AG09309 (cell line): ENCODE results near the gene ST3GAL3.
A peak's percentile ranks its signal among the peaks of the same experiment; 100 is the strongest.

Experiments
- DNase-seq: peaks from one replicate; pipeline ENCODE4 v3.0.0-alpha.2; 2010; ENCODE audit warnings: low read depth
- H3K4me3 ChIP-seq: 2 replicates; pipeline ENCODE4 v1.5.1; 2011; ENCODE audit warnings: mild to moderate bottlenecking, low read depth, low read length, moderate library complexity; ENCODE audit not compliant: control insufficient read depth
- TF ChIP-seq, protein P1 (sequence below): IDR thresholded peaks from 2 replicates; pipeline ENCODE4 v1.5.1; 2011; ENCODE audit warnings: mild to moderate bottlenecking, low read depth, low read length, inconsistent platforms; ENCODE audit not compliant: insufficient read depth, control insufficient read depth; ENCODE audit errors: missing control alignments

Gene ST3GAL3

GRCh38 chr1:43971336-43971980, 264.1 kb downstream of the ST3GAL3 start:
- no peak for DNase-seq
- no peak overlapping the region for H3K4me3 ChIP-seq
- TF ChIP-seq, protein P1, sequence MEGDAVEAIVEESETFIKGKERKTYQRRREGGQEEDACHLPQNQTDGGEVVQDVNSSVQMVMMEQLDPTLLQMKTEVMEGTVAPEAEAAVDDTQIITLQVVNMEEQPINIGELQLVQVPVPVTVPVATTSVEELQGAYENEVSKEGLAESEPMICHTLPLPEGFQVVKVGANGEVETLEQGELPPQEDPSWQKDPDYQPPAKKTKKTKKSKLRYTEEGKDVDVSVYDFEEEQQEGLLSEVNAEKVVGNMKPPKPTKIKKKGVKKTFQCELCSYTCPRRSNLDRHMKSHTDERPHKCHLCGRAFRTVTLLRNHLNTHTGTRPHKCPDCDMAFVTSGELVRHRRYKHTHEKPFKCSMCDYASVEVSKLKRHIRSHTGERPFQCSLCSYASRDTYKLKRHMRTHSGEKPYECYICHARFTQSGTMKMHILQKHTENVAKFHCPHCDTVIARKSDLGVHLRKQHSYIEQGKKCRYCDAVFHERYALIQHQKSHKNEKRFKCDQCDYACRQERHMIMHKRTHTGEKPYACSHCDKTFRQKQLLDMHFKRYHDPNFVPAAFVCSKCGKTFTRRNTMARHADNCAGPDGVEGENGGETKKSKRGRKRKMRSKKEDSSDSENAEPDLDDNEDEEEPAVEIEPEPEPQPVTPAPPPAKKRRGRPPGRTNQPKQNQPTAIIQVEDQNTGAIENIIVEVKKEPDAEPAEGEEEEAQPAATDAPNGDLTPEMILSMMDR: no peak

GRCh38 chr1:43973981-43974442, 266.7 kb downstream of the ST3GAL3 start:
- DNase-seq: no peak
- TF ChIP-seq, protein P1: no peak
- peak overlapping the region; percentile 93 for H3K4me3 ChIP-seq

DNA sequence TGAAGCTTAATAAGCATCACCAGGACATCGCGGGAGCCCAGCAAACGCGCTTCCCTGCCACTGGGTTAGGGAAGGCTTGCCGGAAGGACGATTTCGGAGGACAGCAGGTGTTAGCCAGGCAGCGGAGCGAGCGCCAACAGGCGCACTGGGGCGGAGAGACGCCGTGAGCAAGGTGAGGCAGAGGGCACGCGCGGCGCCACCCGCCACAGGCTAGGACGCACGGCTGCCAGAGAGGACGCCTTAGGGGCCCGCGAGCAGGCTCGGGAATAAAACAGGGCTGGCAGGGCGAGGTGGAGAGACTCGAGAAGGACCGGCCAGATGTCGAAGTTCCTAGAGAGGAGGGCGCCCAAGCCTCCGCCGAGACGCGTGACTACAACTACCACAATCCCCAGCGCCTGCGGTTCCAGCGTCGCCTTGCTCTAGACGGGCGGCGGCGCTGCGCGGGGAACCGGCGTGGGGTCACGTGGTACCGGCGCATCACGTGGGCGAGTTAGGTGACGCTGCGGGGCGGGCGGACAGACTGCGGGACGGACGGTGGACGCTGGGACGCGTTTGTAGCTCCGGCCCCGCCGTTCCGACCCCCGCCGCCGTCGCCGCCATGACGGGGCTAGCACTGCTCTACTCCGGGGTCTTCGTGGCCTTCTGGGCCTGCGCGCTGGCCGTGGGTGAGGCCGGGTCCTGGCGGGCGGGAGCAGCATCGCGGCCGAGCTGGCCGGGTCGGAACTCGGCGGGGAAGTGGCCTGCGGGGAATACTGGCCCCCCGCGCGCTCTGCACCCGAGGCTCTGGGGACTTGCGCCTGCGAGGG, 267.3 kb downstream of the ST3GAL3 start, which contains the start of gene ATP6V0B:
Gene ATP6V0B (plus strand): TSS at position 518 of the 806 bp plus-strand sequence. CDS start 81 bp downstream, at position 599.
- peak; percentile 54 for DNase-seq
- TF ChIP-seq, protein P1: peak; percentile 22
- H3K4me3 ChIP-seq: peak within 1 kb of the TSS; percentile 93

DNA sequence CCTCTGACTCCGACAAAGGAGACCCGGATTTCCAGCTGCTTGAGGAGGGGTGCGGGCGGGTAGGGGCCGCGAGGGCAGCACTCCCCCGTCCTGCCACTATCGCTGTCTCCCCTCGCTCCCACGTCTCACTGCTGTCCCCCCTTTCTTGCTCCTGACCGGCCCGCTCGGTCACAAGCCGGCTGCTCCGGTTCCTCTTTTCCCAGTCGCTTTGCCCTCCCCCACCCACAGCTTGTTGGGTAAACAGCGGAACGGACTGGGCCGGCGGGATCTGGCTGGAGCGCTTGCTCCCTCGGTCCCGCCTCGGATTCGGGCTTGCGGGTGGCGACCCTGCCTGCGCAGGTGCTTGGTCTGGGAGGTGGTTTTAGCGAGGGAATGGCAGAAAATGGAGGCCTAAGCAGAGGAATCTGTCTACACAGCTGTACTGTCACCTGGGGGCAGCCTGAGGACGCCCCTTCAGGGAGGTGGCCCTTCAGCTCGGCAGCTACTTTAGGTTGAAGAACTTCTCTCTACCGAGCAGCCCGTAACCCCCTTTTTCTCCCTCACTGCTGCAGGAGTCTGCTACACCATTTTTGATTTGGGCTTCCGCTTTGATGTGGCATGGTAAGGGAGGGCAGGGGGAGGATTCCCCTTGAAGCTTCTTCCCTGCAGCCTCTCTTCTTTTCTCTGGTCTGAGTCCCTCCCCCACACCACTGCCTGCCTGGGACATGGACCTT, 268.1 kb downstream of the ST3GAL3 start:
- DNase-seq: no peak
- TF ChIP-seq, protein P1: no peak
- peak overlapping the region; percentile 93 for H3K4me3 ChIP-seq

GRCh38 chr1:43976045-43976444, 268.7 kb downstream of the ST3GAL3 start:
- peak overlapping the region; percentile 93 for H3K4me3 ChIP-seq
- no peak for DNase-seq
- TF ChIP-seq, protein P1: no peak

DNA sequence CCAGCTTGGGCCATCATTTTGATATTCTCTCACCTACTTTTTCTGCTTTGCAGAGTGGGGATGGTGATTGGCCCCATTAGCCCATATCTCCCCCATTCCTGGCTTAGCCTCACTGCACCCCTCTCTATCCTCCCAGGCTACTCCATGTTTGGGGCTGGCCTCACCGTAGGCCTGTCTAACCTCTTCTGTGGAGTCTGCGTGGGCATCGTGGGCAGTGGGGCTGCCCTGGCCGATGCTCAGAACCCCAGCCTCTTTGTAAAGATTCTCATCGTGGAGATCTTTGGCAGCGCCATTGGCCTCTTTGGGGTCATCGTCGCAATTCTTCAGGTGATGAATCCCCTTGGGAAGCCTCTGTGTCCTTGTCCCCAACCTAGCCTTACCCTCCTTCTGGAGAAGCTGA, 269.6 kb downstream of the ST3GAL3 start:
- H3K4me3 ChIP-seq: no peak overlapping the region

More for the DNA sequence above, 269.6 kb downstream of the ST3GAL3 start:
- DNase-seq: no peak
- TF ChIP-seq, protein P1: no peak
